Mucosa of rectum (tissue), 2 donors: Measurements from ENCODE around the gene GPSM1.

ENCODE experiments used
- H3K27ac ChIP-seq, 2 donors: one replicate each; pipeline ENCODE4 v1.7.0; 2013; ENCODE audit warnings: inconsistent platforms in 2 of 2, low read depth in 2 of 2, low read length in 2 of 2
- H3K27me3 ChIP-seq, 2 donors: one replicate each; pipeline ENCODE4 v1.7.0; 2013; ENCODE audit warnings: low read length in 2 of 2; ENCODE audit not compliant: control insufficient read depth in 2 of 2, insufficient read depth in 2 of 2
- H3K36me3 ChIP-seq, 2 donors: one replicate each; pipeline ENCODE4 v1.7.0; 2013; ENCODE audit warnings: low read length in 2 of 2; ENCODE audit not compliant: control insufficient read depth in 2 of 2, insufficient read depth in 2 of 2
- H3K4me1 ChIP-seq, 2 donors: one replicate each; pipeline ENCODE4 v1.7.0; 2013; ENCODE audit warnings: low read length in 2 of 2, mild to moderate bottlenecking in 1 of 2; ENCODE audit not compliant: control insufficient read depth in 2 of 2, insufficient read depth in 2 of 2
- H3K4me3 ChIP-seq, 2 donors: one replicate each; pipeline ENCODE4 v1.7.0; 2013; ENCODE audit warnings: low read length in 2 of 2
- H3K9ac ChIP-seq, 2 donors: one replicate each; pipeline ENCODE4 v1.7.0; 2013; ENCODE audit warnings: low read length in 2 of 2, low read depth in 1 of 2, mild to moderate bottlenecking in 1 of 2
- H3K9me3 ChIP-seq, 2 donors: one replicate each; pipeline ENCODE4 v1.7.0; 2013; ENCODE audit warnings: low read length in 2 of 2; ENCODE audit not compliant: control insufficient read depth in 2 of 2
- donor health status: healthy.
- donor health status: Normal muscosa, but diverticular disease.

The GPSM1 gene

GRCh38 chr9:136284311-136284710 lies 43.0 kb upstream of the GPSM1 start:
- Histone ChIP-seq H3K4me3 (no peak overlapping the region), H3K27ac (no peak overlapping the region), H3K9ac (no peak overlapping the region), H3K27me3 (peaks cover 0 to 8% of the 10 kb centered on the region in 2 donors), H3K9me3 (no peaks in the 10 kb centered on the region), H3K36me3 (no peaks in the 10 kb centered on the region), H3K4me1 (peaks cover 0 to 5% of the 10 kb centered on the region in 2 donors)

GRCh38 chr9:136284951-136285350 lies 42.4 kb upstream of the GPSM1 start:
- Histone ChIP-seq H3K36me3 (no peaks in the 10 kb centered on the region), H3K9me3 (no peaks in the 10 kb centered on the region), H3K4me3 (no peak overlapping the region), H3K4me1 (peaks cover 0 to 5% of the 10 kb centered on the region in 2 donors), H3K9ac (no peak overlapping the region), H3K27me3 (peaks cover 0 to 8% of the 10 kb centered on the region in 2 donors), H3K27ac (no peak overlapping the region)

DNA sequence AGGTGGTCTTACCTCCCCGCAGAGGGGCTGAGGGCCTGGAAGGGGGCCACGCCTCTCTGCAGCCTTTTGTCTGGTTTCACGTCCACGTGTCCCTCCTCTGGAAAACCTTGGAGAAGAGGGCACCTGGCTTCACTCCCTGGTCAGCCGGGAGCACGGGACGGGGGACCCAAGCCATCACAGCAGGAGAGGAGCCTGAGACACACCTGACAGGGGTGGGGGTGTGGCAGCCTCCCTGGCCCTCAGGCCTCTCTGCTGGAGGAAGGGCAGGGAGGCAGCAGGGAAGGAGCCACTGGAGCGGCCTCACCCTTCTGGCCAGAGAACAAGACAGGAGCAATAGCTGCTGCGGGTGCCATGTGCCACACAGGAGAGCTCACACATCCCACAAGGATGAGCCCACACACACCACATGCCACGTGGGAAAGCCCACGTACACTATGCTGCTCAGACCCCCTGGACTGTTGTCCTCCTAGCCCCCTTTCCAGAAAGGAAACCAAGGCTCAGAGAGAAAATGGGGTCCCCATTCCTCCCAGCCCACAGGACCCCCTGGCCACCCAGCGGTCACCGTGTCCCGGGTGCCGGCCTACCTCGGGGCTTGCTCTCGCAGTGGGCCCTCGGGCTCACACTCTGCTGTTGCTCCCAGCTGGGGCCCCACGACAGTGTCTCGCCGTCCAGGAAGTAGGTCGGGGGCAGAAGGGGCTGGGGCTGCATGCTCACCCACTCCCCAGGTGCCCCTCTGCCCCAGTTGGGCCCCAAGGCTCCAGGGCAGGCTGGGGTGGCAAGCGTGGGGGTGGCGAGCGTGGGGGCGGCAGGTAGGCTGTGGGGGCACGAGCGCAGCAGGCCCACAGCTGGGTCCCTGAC lies 41.6 kb upstream of the GPSM1 start:
- Histone ChIP-seq H3K4me1 (peaks cover 0 to 5% of the 10 kb centered on the region in 2 donors), H3K4me3 (no peak overlapping the region), H3K27ac (no peak overlapping the region), H3K27me3 (peaks cover 0 to 8% of the 10 kb centered on the region in 2 donors), H3K36me3 (no peaks in the 10 kb centered on the region), H3K9me3 (no peaks in the 10 kb centered on the region), H3K9ac (no peak overlapping the region)

- Histone ChIP-seq H3K36me3 (no peaks in the 10 kb centered on the region), H3K4me1 (peaks cover 0 to 5% of the 10 kb centered on the region in 2 donors), H3K4me3 (no peak overlapping the region), H3K9me3 (no peaks in the 10 kb centered on the region), H3K9ac (no peak overlapping the region), H3K27ac (no peak overlapping the region), H3K27me3 (peaks cover 0 to 8% of the 10 kb centered on the region in 2 donors)
These were observed 40.9 kb upstream of the GPSM1 start for GRCh38 chr9:136286359-136286986.

DNA sequence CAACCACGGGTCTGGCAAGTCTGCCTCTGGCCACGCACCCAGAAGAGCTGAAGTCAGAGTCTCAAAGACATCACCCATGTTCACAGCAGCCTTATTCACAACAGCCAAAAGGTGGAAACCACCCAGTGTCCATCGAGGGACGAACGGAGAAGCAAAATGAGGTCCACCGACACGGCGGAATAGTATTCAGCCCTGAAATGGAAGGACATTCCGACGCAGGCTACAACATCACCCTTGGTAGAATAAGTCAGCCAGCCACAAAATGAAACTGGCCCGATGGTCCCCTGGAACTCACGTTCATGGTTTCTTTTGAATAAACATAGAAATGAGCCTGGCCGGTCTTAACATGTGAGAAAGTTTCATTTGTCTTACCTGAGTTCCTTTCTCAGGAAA lies 40.4 kb upstream of the GPSM1 start:
- Histone ChIP-seq H3K36me3 (no peaks in the 10 kb centered on the region), H3K4me3 (no peak overlapping the region), H3K4me1 (peaks cover 0 to 5% of the 10 kb centered on the region in 2 donors), H3K27me3 (peaks cover 0 to 8% of the 10 kb centered on the region in 2 donors), H3K9ac (no peak overlapping the region), H3K27ac (no peak overlapping the region), H3K9me3 (no peaks in the 10 kb centered on the region)

- Histone ChIP-seq H3K9me3 (no peaks in the 10 kb centered on the region), H3K4me1 (peaks cover 0 to 5% of the 10 kb centered on the region in 2 donors), H3K27me3 (peaks cover 0 to 4% of the 10 kb centered on the region in 2 donors), H3K36me3 (no peaks in the 10 kb centered on the region), H3K27ac (no peak overlapping the region), H3K9ac (no peak overlapping the region), H3K4me3 (no peak overlapping the region)
These were observed 39.2 kb upstream of the GPSM1 start for GRCh38 chr9:136287960-136288753.

GRCh38 chr9:136289651-136290507 lies 37.5 kb upstream of the GPSM1 start:
- Histone ChIP-seq H3K9me3 (no peaks in the 10 kb centered on the region), H3K9ac (no peak overlapping the region), H3K36me3 (no peaks in the 10 kb centered on the region), H3K27me3 (peaks cover 0 to 4% of the 10 kb centered on the region in 2 donors), H3K27ac (no peak overlapping the region), H3K4me1 (no peaks in the 10 kb centered on the region), H3K4me3 (no peak overlapping the region)

DNA sequence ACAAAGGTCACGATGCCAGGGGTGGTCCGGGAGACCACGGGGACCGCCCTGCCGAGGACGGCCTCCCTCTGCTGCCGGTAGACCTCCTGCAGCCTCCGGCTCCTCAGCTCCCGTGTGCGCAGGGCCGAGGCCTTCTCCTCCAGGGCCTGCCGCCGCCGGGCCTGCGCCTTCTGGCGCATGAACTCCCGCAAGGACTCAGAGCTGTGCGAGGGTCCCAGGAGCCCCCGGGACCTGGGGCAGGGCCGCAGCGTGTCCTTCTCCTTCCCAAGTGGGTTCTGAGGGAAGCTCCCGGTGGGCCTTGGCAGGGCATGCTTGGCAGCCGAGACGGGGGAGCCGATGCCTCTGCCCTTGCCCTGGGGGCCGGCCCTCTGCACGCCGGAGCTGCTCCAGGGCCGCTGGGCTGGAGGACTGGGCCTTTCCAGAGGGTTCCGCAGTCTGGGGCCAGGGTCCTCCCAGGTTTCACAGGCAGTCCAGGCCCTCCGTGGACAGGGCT lies 36.8 kb upstream of the GPSM1 start:
- no peak overlapping the region for H3K4me3 ChIP-seq
- no peak overlapping the region for H3K9ac ChIP-seq
- H3K4me1 ChIP-seq: no peaks in the 10 kb centered on the region
- H3K27me3 ChIP-seq: peaks cover 0 to 4% of the 10 kb centered on the region in 2 donors
- no peaks in the 10 kb centered on the region for H3K9me3 ChIP-seq
- no peak overlapping the region for H3K27ac ChIP-seq
- no peaks in the 10 kb centered on the region for H3K36me3 ChIP-seq

GRCh38 chr9:136291306-136292025 lies 35.9 kb upstream of the GPSM1 start:
- Histone ChIP-seq H3K9ac (no peak overlapping the region), H3K9me3 (no peaks in the 10 kb centered on the region), H3K27me3 (peaks cover 0 to 4% of the 10 kb centered on the region in 2 donors), H3K4me3 (no peak overlapping the region), H3K27ac (no peak overlapping the region), H3K4me1 (peaks cover 0 to 3% of the 10 kb centered on the region in 2 donors), H3K36me3 (no peaks in the 10 kb centered on the region)
